Endothelial cell of umbilical vein (primary cell): ENCODE measurements around the gene CEP70.

ENCODE experiments used
- CTCF ChIP-seq, 2 donors: IDR thresholded peaks; 1 replicate in 1 of 2; 2 replicates in 1 of 2; pipeline ENCODE4 v1.5.1; 2011; ENCODE audit warnings: low read length in 2 of 2, mild to moderate bottlenecking in 2 of 2, moderate library complexity in 2 of 2, control low read depth in 1 of 2, inconsistent platforms in 1 of 2, low read depth in 1 of 2; ENCODE audit not compliant: insufficient read depth in 1 of 2; ENCODE audit errors: extremely low read depth in 1 of 2
- EZH2 ChIP-seq: IDR thresholded peaks from 2 replicates; pipeline ENCODE4 v1.6.1; 2012; ENCODE audit warnings: borderline replicate concordance, low read depth, mild to moderate bottlenecking, moderate library complexity, low read length, inconsistent platforms; ENCODE audit not compliant: severe bottlenecking
- FOS ChIP-seq: IDR thresholded peaks from 2 replicates; pipeline ENCODE4 v1.6.1; 2011; ENCODE audit warnings: mild to moderate bottlenecking, low read length, moderate library complexity, borderline replicate concordance; ENCODE audit not compliant: insufficient read depth
- POLR2A ChIP-seq: IDR thresholded peaks from 2 replicates; pipeline ENCODE4 v1.6.1; 2012; ENCODE audit warnings: low read depth, mild to moderate bottlenecking, control low read depth, low read length
- POLR2AphosphoS5 ChIP-seq: IDR thresholded peaks from 2 replicates; pipeline ENCODE4 v1.6.1; 2012; ENCODE audit warnings: low read depth, mild to moderate bottlenecking, control low read depth, low read length, moderate library complexity; ENCODE audit not compliant: insufficient read depth

GRCh38 chr3:138493804-138494606, 100.1 kb downstream of the CEP70 start:
- TF ChIP-seq FOS, result no peak
- no peak for TF ChIP-seq EZH2
- no peak for TF ChIP-seq POLR2AphosphoS5
- TF ChIP-seq POLR2A, result no peak
- TF ChIP-seq CTCF (IDR thresholded peaks at IDR 0.05; ENCODE audit: extremely low read depth in 1 of 2, insufficient read depth in 1 of 2, low read depth in 1 of 2, low read length in 2 of 2), result no peak
